HG03196 (cell line): Measurements from ENCODE around the gene FARS2.

Source experiments
- ATAC-seq: cut with Tn5 transposase; IDR thresholded peaks from one replicate; pipeline ENCODE4 v1.9.1; 2021; ENCODE audit not compliant: unreplicated experiment

FARS2 gene

GRCh38 chr6:5746053-5746758 lies 484.9 kb downstream of the FARS2 start:
- ATAC-seq = no peak

GRCh38 chr6:5746759-5747130 lies 485.4 kb downstream of the FARS2 start:
- ATAC-seq = no peak

- ATAC-seq = no peak
Observed at GRCh38 chr6:5747379-5747778, 486.1 kb downstream of the FARS2 start.

GRCh38 chr6:5749016-5749650 lies 487.8 kb downstream of the FARS2 start:
- no peak for ATAC-seq

- no peak for ATAC-seq
Observed at GRCh38 chr6:5749651-5750215, 488.4 kb downstream of the FARS2 start.

- no peak for ATAC-seq
Observed at GRCh38 chr6:5751525-5752390, 490.4 kb downstream of the FARS2 start.

- no peak for ATAC-seq
Observed at GRCh38 chr6:5752391-5752680, 491.0 kb downstream of the FARS2 start.

GRCh38 chr6:5753209-5753608 lies 491.9 kb downstream of the FARS2 start:
- no peak for ATAC-seq

GRCh38 chr6:5754904-5755303 lies 493.6 kb downstream of the FARS2 start:
- no peak for ATAC-seq

- no peak for ATAC-seq
Observed at GRCh38 chr6:5759571-5759970, 498.3 kb downstream of the FARS2 start.

- ATAC-seq = no peak
Observed at GRCh38 chr6:5761370-5761769, 500.1 kb downstream of the FARS2 start.

- ATAC-seq = no peak
Observed at GRCh38 chr6:5762561-5762968, 501.3 kb downstream of the FARS2 start.

GRCh38 chr6:5763407-5763806 lies 502.1 kb downstream of the FARS2 start:
- ATAC-seq = no peak

GRCh38 chr6:5763871-5764270 lies 502.6 kb downstream of the FARS2 start:
- no peak for ATAC-seq

- no peak for ATAC-seq
Observed at GRCh38 chr6:5764401-5764955, 503.2 kb downstream of the FARS2 start.

- ATAC-seq = no peak
Observed at GRCh38 chr6:5765141-5765760, 503.9 kb downstream of the FARS2 start.

- ATAC-seq = no peak
Observed at GRCh38 chr6:5766260-5766659, 504.9 kb downstream of the FARS2 start.

- no peak for ATAC-seq
Observed at GRCh38 chr6:5767471-5767870, 506.2 kb downstream of the FARS2 start.

- no peak for ATAC-seq
Observed at GRCh38 chr6:5771211-5771610, 509.9 kb downstream of the FARS2 start.

GRCh38 chr6:5771759-5772390 lies 510.6 kb downstream of the FARS2 start:
- ATAC-seq = no peak
